Glutamatergic neuron (in vitro differentiated cells): ENCODE data around the gene REPS1. TPM values are rescaled to one million over a fixed set of nuclear protein-coding genes. Genes with fewer than 3 reads are reported as not detected.
"Not testable (repeated sequence)": the region's sequence is repeated elsewhere in the genome, so short reads cannot be mapped to it uniquely, and the experiment has no call there.

Experiments used
- DNase-seq: peaks from one replicate; pipeline ENCODE4 v3.0.0; 2022
- H3K27ac Mint-ChIP-seq: one replicate; pipeline ENCODE4 v1.8.0; 2020; ENCODE audit warnings: mild to moderate bottlenecking, mixed read lengths, inconsistent platforms; ENCODE audit not compliant: unreplicated experiment
- H3K27me3 Mint-ChIP-seq: one replicate; pipeline ENCODE4 v1.8.0; 2020; ENCODE audit warnings: mild to moderate bottlenecking, moderate library complexity, mixed read lengths, inconsistent platforms; ENCODE audit not compliant: unreplicated experiment
- H3K36me3 Mint-ChIP-seq: one replicate; pipeline ENCODE4 v1.8.0; 2020; ENCODE audit warnings: mild to moderate bottlenecking, mixed read lengths, inconsistent platforms; ENCODE audit not compliant: unreplicated experiment
- H3K4me1 Mint-ChIP-seq: one replicate; pipeline ENCODE4 v1.8.0; 2020; ENCODE audit warnings: mild to moderate bottlenecking, low read depth, mixed read lengths, inconsistent platforms; ENCODE audit not compliant: unreplicated experiment
- H3K4me3 Mint-ChIP-seq: one replicate; pipeline ENCODE4 v1.8.0; 2020; ENCODE audit warnings: mild to moderate bottlenecking, mixed read lengths, inconsistent platforms; ENCODE audit not compliant: unreplicated experiment
- H3K9me3 Mint-ChIP-seq: one replicate; pipeline ENCODE4 v1.8.0; 2020; ENCODE audit warnings: mild to moderate bottlenecking, moderate library complexity, mixed read lengths, inconsistent platforms; ENCODE audit not compliant: unreplicated experiment
- total RNA-seq: library from RNA; stranded (reverse); fragmentation: NEBNext Ultra II Directional; extraction: Animal tissue kit (Norgen Biotek cat#: 25700); gene quantifications from one replicate; pipeline ENCODE4 v1.2.1, GENCODE V29; 2021; ENCODE audit not compliant: unreplicated experiment
- TF ChIP-seq, protein P1 (sequence below): fragments of 200-600 bp; sonication (generic); IDR thresholded peaks from one replicate; pipeline ENCODE4 v1.5.0; 2021; ENCODE audit not compliant: partially characterized antibody, unreplicated experiment

The REPS1 gene
- total RNA-seq, 1 donor from 2014 or later = 103 TPM

GRCh38 chr6:139003751-139004150 is 15.7 kb upstream of the REPS1 start:
- no peaks in the 10 kb centered on the region for H3K4me1 Mint-ChIP-seq
- DNase-seq = no peak
- H3K9me3 Mint-ChIP-seq = peaks cover 2% of the 10 kb centered on the region
- H3K4me3 Mint-ChIP-seq = no peak overlapping the region
- H3K27me3 Mint-ChIP-seq = peaks cover 2% of the 10 kb centered on the region
- H3K27ac Mint-ChIP-seq = no peak overlapping the region
- TF ChIP-seq, protein P1, sequence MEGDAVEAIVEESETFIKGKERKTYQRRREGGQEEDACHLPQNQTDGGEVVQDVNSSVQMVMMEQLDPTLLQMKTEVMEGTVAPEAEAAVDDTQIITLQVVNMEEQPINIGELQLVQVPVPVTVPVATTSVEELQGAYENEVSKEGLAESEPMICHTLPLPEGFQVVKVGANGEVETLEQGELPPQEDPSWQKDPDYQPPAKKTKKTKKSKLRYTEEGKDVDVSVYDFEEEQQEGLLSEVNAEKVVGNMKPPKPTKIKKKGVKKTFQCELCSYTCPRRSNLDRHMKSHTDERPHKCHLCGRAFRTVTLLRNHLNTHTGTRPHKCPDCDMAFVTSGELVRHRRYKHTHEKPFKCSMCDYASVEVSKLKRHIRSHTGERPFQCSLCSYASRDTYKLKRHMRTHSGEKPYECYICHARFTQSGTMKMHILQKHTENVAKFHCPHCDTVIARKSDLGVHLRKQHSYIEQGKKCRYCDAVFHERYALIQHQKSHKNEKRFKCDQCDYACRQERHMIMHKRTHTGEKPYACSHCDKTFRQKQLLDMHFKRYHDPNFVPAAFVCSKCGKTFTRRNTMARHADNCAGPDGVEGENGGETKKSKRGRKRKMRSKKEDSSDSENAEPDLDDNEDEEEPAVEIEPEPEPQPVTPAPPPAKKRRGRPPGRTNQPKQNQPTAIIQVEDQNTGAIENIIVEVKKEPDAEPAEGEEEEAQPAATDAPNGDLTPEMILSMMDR = no peak
- no peaks in the 10 kb centered on the region for H3K36me3 Mint-ChIP-seq

GRCh38 chr6:138999949-139000725 is 12.1 kb upstream of the REPS1 start:
- H3K27me3 Mint-ChIP-seq = no peaks in the 10 kb centered on the region
- no peaks in the 10 kb centered on the region for H3K9me3 Mint-ChIP-seq
- no peaks in the 10 kb centered on the region for H3K36me3 Mint-ChIP-seq
- no peak overlapping the region for H3K27ac Mint-ChIP-seq
- DNase-seq = no peak
- no peak overlapping the region for H3K4me3 Mint-ChIP-seq
- H3K4me1 Mint-ChIP-seq = no peaks in the 10 kb centered on the region
- TF ChIP-seq, protein P1 = no peak

- Mint-ChIP-seq H3K27ac (no peak overlapping the region), H3K4me1 (no peaks in the 10 kb centered on the region), H3K36me3 (no peaks in the 10 kb centered on the region), H3K4me3 (no peak overlapping the region), H3K27me3 (no peaks in the 10 kb centered on the region), H3K9me3 (no peaks in the 10 kb centered on the region)
- DNase-seq = no peak
- TF ChIP-seq, protein P1 = no peak
Observed at GRCh38 chr6:138997136-138997535, 9.1 kb upstream of the REPS1 start.

GRCh38 chr6:138996524-138996923 is 8.5 kb upstream of the REPS1 start:
- Mint-ChIP-seq H3K4me1 (no peaks in the 10 kb centered on the region), H3K36me3 (no peaks in the 10 kb centered on the region), H3K27ac (no peak overlapping the region), H3K9me3 (no peaks in the 10 kb centered on the region), H3K27me3 (no peaks in the 10 kb centered on the region), H3K4me3 (no peak overlapping the region)
- DNase-seq = no peak
- TF ChIP-seq, protein P1 = no peak

DNA sequence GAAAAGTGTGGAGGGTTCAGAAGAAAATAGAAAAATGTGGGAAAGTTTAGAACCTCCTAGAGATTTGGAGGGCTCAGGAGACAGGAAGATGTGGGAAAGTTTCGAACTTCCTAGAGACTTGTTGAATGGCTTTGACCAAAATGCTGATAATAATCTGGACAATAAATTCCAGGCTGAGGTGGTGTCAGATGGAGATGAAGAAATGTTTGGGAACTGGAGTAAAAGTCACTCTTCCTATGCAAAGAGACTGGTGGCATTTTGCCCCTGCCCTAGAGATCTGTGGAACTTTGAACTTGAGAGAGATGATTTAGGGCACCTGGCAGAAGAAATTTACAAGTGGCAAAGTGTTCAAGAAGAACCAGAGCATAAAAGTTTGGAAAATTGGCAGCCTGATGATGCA is 5.4 kb upstream of the REPS1 start:
- not testable (repeated sequence) for H3K27ac Mint-ChIP-seq, H3K36me3 Mint-ChIP-seq, H3K4me3 Mint-ChIP-seq, H3K9me3 Mint-ChIP-seq, H3K4me1 Mint-ChIP-seq, H3K27me3 Mint-ChIP-seq, DNase-seq

GRCh38 chr6:138992965-138993364 is 4.9 kb upstream of the REPS1 start:
- H3K9me3 Mint-ChIP-seq, H3K4me1 Mint-ChIP-seq, H3K36me3 Mint-ChIP-seq, H3K4me3 Mint-ChIP-seq, DNase-seq, H3K27me3 Mint-ChIP-seq, H3K27ac Mint-ChIP-seq: not testable (repeated sequence)
